Measurements from ENCODE around the gene BCOR.

BCOR gene

DNA sequence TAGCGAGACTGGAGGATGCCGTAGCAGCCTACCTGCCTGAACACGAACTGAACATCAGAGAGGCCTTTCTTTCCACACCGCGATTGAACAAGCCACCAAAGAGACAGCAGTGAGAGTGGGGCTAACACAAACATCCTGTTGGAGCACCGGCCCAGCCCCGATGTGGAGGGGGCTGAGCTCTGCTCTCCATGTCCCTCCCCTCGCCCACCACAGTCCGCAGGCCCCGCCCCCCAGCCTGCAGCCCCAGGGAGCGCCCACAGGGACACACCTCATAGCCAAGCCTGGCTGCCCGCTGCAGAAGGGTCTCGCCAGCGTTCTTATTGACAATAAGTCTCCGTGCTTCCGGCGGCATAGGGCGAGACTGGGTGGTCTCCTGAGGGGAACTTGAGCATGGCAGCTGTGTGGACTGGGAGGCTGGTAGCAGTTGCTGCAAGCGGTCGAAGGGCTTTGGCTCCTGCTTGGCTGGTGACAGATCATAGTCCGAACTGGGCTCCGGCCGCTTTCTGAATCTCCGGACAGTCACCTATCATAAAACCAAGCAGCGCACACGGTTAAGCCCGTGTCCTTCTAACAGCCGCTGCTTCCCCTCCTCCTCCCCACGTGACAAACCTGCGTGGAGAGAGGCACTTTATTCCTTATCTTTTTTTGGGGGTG, 35.8 kb downstream of the BCOR start:
- DNase-seq, result no peak

DNA sequence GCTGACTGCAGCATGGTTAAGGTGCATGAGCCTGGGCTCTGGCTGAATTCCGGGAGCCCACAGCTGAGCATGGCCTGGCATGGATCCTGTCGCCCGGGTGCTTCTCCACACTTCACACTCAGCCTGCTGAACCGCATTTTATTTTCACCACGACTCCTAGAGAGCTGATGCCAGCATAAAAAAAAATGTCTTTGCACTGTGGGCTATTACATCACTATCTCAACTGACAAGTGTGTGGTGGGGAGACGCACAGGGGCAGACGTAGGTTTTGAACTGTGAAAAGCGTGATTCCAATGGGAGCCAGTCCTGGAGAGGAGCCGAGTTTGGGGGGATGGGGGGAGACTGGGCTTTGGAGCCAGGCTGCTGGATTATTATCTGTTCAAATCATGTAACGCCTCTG, 36.8 kb downstream of the BCOR start:
- DNase-seq, result no peak

DNA sequence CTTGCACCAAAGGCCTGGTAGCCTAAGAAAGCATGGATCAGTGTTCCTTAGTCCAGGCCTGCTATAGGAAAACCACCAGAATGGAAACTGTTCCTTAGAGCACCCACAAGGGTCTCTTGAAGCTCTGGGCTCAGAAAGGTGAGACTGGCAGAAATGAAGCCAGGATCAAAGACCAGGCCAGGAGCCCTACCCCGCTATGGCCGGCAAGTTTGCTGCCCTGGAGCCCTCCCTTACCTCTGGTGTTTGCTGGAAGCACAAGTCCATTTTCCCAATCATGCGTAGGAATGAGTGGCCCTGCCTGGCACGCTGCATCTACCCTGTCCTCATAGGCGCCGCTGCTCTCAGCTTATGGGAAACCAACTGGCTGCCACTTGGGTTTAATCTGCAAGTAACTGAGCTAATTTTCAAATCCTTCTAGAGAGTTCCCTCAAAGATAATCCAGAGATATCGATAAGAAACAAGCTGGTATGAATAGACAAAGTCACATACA, 37.4 kb downstream of the BCOR start:
- DNase-seq, result no peak

DNA sequence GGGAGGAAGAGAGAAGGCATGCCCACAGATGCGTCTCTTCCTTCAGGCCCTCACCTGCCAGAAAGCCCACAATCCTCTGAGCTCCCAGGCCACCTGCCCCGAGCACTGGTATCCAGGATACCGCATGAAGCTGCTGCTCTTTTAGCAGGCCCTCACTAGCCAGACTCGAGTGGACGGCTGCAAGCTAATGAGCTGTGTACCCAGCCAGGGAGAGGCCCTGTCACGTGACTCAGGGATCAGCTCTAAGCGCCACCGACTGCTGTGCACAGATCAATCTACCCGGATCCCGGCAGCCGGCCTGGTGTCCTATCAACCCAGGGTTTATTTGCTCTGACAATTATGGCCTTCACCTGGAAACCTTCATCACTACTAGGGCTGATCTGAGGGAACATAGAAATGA, 39.0 kb downstream of the BCOR start:
- no peak for DNase-seq

DNA sequence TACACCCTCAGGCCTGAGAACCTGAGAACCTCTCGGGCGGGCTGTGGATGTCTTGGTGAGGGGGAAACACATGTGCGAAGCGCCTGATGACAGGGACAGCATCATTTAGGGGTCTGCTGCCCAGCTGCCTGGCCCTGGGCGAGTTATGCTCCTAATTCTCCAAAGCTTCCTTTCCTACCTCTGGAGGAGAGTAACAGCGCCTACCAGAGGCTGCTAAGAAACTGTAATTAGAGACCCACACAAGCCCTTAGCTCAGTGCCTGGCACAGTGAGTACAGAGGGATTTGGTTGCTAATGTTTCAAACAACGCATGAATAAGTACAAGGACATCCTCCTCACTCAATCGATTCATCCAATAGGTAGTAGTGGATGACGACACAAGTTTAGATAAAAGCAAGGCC, 40.4 kb downstream of the BCOR start:
- DNase-seq, result no peak

DNA sequence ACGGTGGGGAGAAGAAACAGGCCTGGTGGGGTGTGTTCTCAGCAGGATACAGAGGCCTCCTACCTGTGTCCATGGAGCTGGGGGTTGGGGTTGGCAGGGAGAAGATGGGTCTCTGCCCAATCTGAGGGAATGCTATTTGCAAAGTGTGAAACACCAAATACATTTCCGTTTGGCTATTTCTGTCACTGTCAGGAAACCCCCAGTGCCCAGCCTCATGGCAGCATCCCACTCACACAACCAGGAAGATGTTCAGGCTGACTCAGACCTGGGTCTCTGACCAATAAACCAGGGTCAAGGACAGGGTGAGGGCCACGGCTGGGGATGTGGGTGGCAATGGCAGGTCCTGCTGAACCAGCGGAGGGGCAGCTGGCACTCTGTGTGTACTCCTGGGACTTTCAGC, 41.3 kb downstream of the BCOR start:
- DNase-seq, result no peak

DNA sequence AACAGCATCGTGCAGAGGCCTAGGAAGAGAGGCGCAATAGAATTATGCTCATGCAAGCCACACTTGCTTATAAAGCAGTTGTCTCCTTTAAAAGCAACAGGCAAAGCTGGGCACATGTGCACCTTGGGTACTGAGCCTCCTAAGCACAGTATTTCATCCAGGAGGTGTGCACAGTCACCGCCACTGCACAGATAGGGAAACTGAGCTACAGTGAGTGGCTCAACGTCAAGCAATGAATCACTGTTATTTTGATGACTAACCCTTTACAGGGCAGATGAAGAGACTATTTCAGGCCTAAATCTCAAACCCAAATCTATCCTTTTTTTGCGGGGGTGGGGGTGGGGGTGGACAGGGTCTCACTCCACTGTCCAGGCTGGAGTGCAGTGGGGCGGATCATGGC, 42.3 kb downstream of the BCOR start:
- DNase-seq, result no peak

DNA sequence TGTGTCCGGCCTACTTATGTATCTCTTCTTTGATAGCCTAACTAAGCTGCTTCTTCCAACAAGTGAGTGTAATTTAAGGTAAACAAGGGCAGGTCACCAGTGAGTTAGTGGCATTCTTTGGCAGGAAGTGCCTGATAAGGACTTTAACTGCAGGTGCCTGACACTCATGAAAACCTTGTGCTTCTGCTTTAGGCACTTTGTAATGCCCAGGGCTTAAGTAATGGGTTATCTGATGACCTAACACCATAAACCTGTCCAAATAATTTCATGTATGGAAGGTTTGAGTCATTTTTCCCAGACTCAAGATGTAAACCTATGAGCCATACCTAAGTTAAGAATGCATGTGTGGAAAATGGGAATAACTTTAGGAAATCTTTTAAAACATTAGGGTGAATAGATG, 43.0 kb downstream of the BCOR start:
- no peak for DNase-seq

DNA sequence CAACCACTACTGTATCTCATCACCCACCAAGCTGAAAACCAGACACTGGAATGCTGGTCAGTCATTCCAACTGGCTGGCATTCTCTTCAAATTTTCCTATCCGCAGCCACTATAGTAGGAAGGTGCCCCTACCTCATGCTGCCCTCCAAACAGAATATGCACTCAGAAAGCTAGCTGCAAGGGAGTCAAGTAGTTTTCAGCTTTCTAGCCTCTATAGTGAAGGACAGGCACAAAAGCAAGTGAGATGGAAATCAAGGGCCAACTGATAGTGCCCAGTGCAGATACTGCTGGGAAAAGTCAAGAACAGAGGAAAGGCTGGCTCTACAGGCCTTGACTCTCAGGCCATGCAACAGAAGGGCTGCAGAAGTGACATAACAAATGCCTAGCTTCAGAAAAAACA, 47.2 kb downstream of the BCOR start:
- no peak for DNase-seq

DNA sequence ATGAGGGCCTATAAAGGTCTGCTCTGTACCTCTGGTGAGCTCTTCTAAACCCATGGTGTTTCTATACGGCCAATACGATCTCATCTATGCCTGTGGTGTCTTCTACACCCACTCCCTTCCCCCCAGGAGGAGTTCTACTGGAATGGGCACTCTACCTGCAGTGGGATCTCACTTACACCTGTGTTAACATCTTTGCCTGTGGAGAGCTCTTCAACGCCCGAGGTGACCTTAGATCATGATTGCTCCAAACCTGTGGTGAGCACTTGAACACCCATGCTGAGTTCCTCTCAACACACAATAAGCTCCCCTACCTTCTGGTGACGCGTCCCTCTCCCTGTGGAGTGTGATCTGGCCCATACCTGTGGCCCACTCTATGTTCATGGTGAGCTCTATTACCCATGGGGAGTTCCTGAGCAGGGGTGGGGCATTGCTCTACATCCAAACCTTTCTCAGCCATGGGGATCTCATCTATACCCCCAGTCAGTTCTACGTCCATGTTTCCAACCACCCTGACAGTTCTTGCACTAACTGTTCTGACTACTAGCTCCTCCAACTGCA, 48.6 kb downstream of the BCOR start:
- no peak for DNase-seq

DNA sequence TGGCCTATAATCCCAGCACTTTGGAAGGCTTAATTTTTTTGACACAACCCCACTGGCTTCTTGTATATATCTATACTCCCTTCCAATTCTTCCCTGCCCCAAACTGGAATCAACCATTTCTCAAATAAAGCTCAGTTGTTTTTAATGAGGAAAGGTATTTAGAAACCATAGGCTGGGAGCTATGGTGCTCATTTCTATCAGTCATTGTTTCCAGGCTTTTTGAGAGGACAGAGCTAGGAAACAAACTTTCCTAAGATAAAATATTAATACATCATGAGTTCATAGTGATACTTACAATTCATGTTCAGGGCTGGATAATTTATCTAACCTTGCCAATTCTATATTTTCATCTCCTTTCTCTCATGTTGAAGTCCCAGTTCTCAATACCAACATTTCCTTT, 50.3 kb downstream of the BCOR start:
- no peak for DNase-seq

DNA sequence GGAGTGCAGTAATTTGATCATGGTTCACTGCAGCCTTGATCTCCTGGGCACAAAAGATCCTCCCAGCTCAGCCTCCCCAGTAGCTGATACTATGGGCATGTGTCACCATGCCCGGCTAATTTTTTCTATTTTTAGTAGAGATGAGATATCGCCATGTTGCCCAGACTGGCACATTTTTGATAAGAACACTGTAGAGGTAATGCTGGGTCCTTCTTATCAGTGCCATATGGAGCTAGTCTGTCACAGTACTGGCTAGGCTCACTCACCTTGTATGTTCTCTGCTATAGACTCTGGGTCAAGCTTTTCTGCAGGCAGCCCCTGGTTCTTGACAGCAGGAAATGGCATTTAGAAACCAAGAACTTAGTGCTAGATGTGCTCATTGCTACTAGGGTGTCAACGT, 53.9 kb downstream of the BCOR start:
- no peak for DNase-seq

DNA sequence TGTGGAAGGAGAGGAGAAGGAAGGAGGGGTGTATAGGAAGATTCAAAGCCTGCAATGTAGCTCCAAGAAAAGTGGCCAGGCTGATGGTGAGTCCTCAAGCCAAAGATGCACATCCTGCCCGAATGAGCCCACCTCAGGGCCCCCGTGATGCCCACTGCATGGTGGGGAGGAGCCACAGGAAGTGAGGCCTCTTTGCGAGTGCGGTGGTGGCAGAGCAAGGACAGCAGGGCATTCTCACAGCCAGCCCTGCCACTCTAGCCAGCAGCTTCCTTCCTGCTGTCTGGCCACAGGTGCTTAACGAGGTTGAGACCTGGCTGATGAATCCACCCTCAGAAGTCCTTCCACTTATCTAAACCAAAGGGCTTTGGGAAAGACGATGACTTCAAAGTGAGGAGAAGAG, 55.8 kb downstream of the BCOR start:
- no peak for DNase-seq

DNA sequence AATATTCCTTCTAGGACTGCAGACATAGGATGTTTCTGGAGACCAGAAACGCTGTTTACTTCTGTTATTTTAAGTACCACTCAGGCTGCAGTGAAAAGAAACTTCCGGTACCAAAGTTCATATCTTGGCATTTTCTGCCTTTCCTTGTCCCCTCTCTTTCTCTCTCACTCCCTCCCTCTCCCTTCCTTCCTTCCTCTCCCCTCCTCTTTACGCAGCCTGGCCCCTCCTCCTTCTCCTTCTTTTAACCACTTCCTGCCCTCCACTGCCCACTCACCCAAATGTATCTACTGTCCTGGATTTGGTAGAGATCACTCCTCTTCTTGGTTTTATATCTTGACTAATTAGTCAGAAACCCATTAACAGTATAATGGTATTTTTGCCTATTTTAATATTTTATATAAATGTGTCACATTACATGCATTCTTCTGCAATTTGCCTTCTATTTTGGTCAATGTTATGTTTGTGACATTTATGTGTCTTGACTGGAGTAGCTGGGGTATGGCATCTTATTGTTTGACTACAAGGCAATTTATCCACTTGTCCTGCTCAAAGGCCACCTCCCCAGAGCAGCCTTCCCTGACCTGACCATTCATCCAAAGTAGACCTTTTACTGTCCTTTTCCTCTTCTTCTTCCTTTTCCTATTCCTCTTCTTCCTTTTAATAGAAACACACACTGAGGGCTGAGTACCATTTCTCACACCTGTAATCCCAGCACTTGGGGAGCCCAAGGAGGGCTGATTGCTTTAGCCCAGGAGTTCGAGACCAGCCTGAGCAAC, 56.9 kb downstream of the BCOR start:
- DNase-seq, result no peak

DNA sequence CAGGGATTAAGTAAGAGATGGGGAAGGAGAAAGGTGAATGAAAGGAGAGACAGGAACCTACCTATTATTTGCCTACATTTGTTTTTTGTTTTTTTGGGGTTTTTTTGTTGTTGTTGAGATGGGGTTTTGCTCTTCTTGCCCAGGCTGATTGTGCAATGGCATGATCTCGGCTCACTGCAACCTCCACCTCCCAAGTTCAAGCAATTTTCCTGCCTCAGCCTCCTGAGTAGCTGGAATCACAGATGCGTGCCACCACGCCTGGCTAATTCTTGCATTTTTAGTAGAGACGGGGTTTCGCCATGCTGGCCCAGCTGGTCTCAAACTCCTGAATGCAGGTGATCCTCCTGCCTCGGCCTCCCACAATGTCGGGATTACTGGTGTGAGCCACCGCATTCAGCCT, 57.9 kb downstream of the BCOR start:
- DNase-seq, result no peak

DNA sequence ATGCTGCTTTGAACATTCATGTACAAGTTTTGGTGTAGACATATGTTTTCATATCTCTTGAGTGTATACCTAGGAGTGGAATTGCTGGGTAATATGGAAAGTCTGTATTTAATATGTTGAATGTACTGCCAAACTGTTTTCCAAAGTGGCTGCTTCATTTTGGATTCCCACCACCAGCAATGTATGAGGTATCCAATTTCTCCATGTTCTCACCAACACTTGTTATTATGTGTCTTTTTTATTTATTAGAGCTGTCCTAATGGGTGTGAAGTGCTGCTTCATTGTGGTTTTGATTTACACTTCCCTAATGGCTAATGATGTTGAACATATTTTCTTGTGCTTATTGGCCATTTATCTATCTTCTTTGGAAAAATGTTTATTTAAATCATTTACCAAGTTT, 60.4 kb downstream of the BCOR start:
- no peak for DNase-seq

DNA sequence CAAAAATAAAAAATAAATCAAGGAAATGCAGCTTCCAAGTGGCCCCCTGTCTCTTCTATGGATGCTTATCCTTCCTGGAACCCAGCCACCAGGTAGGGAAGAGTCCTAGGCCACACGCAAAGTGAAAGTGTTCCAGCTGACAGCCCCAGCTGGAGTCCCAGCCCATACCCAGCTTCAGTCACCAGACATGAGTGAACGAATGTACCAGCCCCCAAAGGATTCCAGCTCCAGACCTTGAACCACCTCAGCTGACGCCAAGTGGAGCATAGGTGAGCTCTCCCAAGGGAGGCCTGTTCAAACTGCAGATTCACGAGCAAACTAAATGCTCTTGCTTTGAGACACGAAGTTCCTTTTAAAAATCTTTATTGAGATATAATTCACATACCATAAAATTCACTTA, 62.0 kb downstream of the BCOR start:
- no peak for DNase-seq

DNA sequence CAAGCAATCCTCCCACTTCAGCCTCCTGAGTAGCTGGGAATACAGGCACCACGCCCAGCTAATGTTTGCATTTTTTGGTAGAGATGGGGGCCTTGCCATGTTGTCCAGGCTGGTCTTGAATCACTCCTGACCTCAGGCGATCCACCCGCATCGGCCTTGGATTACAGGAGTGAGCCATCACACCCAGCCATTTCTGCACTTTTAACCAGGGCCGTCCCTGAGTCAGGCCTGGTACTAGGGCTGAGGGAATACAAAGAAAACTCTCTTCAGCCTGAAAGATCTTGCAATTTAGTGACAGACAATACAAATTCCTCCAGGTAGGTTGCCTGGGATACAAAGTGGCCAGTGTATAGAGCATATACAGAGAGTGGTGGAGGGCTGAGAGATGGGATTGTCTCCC, 65.8 kb downstream of the BCOR start:
- no peak for DNase-seq

DNA sequence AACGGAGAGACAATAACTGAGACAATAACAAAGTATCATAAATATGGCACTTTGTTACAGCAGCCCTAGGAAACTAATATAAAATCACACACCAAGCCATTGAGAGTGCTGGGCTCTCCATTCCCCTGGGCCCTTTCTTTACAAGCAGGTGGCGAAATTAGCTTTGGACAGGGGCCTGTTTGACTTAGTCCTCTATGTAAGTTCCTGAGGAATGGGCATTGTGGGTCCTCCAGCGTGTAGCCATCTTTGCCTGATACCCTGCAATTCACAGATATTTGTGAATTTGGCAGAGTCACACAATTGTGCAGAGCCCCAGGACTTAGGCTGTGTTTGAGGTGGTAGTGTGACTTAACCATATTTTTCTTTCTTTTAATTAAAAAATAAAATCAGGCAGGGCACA, 67.6 kb downstream of the BCOR start:
- DNase-seq, result no peak

DNA sequence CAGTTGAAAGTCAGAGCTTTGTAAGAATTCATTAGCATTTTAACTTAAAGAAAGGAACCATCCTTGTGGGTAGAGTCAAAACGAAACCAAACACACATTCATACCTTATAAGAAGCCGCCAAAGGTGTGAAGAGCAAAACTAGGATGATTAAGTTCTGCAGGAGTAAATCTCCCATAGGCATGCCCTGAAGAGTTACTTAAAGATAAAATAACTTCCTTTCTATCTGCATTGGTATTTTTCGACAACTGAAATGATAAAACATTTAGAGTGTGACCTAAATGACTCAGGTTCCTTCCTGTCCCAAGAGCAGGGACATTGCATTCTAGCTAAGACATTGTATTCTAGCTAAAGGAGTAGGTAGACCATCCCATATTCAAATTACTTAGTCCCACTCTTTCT, 75.3 kb downstream of the BCOR start:
- DNase-seq, result no peak

DNA sequence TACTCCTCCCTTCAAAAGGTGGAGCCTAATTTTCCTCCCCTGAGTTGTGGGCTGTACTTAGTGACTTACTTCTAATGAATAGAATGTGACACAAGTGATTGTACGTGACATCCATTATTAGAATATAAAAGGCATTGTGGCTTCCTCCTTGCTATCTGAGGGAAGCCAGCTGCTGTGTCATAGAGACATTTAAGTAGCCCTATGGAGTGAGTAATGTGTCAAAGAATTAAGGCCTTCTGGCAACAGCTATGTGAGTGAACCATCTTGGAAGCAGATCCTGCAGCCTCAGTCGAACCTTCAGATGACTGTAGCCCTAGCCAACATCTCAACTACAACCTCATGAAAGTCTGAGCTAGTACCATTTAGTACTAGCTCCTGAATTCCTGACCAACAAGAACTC, 76.1 kb downstream of the BCOR start:
- DNase-seq, result no peak

DNA sequence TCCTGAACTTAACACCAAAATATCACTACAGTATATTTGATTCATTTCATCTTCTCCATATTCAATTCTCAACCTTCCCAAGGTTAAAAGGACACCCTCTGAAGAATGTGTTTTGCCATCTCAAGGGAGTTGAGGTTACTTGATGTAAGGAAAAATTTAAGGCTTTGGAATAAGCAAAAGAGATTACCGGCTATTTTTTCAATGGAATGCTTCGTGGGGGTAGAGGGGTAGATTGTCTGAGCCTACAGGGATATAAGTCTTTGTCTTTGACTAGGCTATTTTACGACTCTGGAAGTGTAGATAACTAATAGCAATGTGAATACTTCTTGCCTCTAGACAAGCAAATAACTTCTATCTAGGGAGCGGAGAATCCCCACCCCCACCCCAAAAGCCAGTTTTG, 78.2 kb downstream of the BCOR start:
- no peak for DNase-seq

DNA sequence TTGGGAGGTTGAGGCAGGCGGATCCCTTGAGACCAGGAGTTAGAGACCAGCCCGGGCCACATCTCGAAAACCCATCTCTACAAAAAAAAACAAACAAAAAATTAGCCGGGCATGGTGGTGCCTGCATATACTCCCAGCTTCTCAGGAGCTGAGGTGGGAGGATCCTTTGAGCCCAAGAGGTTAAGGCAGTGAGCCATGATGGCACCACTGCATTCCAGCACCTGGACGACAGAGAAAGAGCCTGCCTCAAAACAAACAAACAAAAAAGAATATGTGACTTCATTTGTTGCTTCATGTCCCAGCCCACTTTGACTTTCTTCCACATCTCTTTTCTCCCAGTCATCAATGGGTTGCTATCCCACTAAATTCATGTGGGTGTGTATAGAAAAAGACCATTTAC, 79.7 kb downstream of the BCOR start:
- DNase-seq, result no peak

DNA sequence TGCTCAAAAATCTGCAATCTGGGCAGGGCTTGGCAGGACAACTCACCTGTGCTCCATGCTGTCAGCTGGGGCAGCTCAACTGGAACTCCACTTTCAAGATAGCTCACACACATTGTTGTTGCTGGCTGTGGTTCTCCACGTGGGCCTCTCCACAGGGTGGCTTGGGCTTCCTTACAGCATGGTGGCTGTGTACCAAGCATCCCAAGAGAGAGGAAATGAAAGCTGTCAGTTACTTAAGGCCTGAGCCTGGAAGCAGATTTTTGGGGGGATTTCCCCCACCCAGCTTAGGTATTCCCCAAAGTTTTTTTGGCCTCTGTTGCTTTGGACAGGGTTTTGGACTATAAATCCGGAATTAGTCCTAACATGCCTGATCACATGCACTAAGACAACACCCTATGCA, 81.0 kb downstream of the BCOR start:
- DNase-seq, result no peak

DNA sequence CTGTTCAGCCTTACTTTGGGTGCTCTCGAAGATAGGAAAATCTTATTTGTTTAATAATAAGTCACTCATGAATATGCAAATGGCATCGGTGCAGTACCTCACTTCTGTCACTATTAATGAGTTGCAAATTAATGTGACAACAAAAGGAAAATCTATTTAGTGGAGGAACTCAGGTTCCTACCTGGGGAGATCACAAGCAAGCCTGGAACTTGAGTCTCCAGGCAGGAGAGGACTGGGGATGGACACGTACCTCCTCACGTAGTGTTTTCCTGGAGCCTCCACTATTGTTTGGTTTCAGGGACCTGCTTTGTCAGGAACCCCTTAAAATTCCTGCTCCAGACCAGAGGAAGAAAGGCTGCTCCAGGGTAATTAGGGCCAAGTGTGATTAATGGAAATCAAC, 82.1 kb downstream of the BCOR start:
- DNase-seq, result no peak
